Uterus (tissue), 2 donors: ENCODE data around the gene MYH7.

Experiments used
- POLR2A ChIP-seq, 2 donors: fragments of 450-650 bp; IDR thresholded peaks; one replicate each; pipeline ENCODE4 v1.6.1; 2016; ENCODE audit warnings: antibody characterized with exemption in 2 of 2, mild to moderate bottlenecking in 1 of 2, moderate library complexity in 1 of 2
- TF ChIP-seq, protein P1 (sequence below), 4 experiments: fragments of 200-600 bp in 2 of 4; fragments of 450-650 bp in 2 of 4; sonication (generic) in 2 of 4; IDR thresholded peaks; one replicate each; pipeline ENCODE4 v1.5.1; 2016 to 2019; ENCODE audit warnings: antibody characterized with exemption in 4 of 4, mild to moderate bottlenecking in 2 of 4, moderate library complexity in 1 of 4

- TF ChIP-seq, protein P1, sequence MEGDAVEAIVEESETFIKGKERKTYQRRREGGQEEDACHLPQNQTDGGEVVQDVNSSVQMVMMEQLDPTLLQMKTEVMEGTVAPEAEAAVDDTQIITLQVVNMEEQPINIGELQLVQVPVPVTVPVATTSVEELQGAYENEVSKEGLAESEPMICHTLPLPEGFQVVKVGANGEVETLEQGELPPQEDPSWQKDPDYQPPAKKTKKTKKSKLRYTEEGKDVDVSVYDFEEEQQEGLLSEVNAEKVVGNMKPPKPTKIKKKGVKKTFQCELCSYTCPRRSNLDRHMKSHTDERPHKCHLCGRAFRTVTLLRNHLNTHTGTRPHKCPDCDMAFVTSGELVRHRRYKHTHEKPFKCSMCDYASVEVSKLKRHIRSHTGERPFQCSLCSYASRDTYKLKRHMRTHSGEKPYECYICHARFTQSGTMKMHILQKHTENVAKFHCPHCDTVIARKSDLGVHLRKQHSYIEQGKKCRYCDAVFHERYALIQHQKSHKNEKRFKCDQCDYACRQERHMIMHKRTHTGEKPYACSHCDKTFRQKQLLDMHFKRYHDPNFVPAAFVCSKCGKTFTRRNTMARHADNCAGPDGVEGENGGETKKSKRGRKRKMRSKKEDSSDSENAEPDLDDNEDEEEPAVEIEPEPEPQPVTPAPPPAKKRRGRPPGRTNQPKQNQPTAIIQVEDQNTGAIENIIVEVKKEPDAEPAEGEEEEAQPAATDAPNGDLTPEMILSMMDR (IDR thresholded peaks at IDR 0.05), result no peak
- TF ChIP-seq POLR2A (IDR thresholded peaks at IDR 0.05), result no peak
Observed at GRCh38 chr14:23398348-23398747, 37.1 kb downstream of the MYH7 start.
